ENCODE results near the gene ZDBF2.
"Not testable (repeated sequence)": the region's sequence is repeated elsewhere in the genome, so short reads cannot be mapped to it uniquely, and the experiment has no call there.

The ZDBF2 gene

DNA sequence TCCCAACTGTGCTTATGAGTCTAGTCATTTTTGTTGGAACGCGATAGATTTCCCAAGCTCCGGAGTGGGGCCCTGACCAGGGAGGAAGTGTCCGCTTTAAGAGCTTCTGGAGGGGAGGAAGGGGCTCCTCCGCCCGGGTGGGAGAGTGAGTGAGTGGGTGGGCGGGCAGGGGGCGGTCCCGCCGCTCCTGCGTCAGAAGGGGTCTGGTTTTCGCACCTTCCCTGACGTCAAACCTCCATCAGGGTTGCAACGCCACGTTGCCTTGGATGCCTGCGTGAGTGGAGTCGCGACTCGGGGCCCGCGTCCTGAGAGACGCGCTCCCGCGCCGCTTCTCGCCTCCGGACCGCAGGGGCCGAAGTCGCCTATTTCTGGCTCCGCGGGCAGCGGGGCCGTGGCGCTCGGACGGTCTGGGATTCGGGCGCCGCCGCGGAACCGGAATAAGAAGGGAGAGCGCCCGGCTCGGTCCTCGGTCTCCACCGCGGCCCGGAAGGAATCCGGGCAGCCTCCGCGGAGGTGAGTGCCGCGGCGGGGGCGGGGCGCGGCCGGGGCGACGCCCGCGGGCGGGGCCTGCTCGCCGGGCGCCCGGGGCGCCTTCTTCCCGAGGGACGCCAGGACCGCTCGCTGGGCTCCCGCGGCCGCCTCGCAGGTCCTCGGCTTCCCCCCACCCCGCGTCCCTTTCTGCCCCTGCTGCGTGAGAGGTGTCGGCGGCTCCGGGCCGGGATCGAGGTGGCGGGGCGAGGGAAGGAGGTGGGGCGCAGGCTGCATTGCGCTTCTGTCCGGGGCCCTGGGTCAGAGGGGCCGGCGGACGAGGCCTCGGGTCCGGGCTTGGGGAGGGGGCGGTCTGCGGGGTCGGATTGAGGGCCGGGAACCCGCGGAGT lies at the start of gene ZDBF2:
TSS of gene ZDBF2 (plus strand) at position 230 of the 878 bp plus-strand sequence. CDS start 7,187 bp downstream, outside the sequence.
- DNase-seq: peak; percentile 3

DNA sequence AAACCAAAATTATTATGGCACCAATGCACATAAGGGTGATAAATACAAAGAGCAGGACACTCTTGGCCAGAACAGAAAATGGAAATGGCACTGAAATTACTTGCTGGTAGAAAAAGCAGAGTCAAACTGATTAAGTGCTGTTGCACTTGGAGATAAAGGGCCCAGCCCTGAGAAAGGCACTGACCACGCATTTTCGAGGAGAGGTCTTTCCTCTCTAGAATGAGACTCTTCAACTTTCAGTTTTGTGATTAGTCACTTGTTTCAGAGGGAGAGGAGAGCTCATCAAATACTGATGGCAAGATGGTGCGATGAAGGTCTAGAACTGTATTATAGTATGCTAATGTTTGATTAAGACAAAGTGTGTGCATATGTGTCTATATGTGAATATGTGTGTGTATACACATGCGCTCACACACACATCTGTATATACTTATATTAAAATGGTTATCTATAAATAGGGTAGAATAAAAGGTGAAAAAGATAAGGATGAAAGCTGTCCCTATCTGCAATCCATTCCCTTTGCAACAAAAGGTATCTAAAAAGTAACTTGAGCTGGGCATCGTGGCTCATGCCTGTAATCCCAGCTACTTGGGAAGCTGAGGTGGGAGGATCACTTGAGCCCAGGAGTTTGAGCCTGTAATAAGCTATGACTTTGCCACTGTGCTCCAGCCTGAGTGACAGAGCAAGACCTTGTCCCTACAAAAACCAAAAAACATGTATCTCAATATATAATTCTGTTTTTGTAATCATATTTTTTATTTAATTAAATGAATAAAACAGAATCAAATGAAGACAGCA lies 48.8 kb upstream of the ZDBF2 start:
- DNase-seq: no peak

DNA sequence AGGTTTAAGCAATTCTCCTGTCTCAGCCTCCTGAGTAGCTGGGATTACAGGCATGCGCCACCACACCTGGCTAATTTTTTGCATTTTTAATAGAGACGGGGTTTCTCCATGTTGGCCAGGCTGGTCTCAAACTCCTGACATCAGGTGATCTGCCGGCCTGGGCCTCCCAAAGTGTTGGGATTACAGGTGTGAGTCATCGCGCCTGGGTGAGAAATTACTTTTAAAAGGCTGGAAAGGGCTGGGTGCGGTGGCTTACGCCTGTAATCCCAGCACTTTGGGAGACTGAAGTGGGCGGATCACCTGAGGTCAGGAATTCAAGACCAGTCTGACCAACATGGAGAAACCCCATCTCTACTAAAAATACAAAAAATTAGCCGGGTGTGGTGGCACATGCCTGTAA lies 45.8 kb upstream of the ZDBF2 start:
- DNase-seq: not testable (repeated sequence)

DNA sequence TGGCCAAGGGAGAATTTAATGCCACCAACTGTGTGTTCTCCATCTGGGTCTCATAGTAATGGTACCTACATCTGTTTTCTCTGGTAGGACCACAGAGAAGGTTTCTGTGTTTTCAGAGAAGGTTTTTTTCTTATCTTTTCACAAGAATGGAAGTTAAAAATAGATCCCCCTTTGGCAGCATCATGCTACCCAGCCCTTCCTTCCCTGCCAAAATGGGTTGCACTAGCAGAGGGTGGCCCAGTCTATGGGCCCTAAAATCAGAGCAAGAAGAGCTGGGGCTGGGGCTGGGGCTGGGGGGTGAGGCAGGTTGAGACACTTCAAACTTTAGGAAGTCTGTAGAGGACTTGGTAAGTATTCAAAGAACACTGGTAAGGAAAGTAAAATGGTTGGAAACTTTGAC lies 44.8 kb upstream of the ZDBF2 start:
- DNase-seq: no peak

DNA sequence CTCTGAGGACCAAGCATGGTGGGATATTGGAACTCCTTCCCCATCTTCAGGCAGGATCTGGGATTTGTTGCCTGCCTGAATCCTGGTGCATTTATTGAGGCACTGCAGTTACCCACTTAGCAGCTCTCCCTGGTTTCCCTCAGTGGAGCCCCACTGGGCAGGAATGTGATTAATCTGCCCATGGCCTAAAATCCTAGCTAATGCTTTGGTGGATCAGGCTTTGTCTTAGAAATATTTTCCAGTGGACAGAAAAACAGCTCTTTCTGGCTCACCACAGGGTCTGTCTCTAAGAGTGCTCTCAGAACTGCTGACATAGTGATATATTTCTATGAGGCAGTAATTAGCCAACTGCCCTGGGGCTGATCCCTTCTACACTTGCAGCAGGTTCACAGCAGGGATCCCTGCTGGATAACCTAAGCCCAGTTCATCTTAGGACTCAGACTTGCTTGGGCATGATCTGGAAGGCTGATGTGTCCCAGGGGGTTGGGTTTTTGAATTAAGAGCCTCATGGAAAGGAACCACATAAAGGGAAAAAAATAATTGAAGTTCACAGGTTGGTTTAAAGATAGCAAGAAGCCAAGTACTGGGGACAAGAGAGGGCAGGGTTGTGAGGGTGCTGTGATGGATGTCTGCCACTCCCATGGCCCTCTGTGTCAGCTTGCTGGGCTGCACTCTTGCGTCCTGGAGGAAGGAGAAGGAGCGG lies 44.3 kb upstream of the ZDBF2 start:
- DNase-seq: no peak

DNA sequence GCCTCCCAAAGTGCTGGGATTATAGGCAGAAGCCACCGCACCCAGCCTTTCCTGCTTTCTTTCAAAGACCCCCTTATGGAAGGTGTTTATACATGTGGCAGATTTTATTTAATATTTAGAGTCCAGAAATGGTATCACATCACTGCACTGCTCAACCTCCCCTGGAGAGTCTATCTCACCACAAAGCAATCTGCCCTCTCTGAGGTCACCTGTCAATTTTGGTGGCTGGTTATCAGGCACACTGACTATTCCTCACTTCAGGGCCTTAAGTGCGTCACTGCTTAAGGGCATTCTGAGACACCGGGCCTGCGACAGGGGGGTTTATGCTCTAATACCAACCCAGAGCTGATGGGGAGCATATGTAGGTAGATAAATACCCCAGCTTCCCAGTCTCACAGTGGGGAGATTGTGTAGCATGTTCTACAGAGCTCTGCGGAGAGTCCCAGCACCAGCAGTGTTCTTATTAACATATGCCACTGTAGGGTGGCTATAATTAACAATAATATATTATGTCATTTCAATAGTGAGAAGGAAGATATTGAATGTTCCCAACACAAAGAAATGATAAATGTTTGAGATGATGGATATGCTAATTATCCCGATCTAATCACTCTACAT lies 42.7 kb upstream of the ZDBF2 start:
- DNase-seq: no peak

DNA sequence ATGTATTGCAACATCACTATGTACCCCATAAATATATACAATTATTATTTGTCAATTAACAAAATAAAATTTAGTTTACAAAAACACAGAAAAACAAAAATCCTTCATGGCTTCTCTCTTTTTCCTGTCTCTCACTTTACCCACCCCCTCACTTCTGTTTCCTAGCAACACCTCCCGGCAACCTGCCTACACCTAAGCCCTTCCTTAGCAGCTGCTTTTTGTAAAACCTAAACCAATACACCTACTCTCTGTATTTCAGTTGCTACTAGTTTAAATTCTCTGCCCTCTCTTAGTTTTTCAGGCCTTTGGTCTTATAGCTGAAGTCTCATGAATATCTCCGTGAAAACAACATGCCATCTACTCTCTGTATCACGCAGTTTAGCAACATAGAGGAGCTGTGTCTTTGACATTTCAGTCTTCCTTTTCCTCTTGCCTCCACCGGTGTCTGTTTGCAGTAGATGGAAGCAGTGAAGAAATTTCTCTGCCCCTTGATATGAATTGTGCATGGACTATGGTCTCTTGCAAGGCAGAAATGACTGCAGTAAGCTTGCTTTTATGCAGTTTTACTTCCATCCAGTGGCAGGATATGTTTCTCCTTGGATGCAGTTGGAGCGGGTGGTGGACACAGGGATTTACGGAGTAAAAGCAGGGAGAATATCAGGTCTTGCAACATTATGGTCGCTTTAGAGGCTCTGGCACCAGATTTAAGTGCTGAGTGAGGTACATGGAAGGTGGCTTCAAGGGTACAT lies 42.0 kb upstream of the ZDBF2 start:
- no peak for DNase-seq

DNA sequence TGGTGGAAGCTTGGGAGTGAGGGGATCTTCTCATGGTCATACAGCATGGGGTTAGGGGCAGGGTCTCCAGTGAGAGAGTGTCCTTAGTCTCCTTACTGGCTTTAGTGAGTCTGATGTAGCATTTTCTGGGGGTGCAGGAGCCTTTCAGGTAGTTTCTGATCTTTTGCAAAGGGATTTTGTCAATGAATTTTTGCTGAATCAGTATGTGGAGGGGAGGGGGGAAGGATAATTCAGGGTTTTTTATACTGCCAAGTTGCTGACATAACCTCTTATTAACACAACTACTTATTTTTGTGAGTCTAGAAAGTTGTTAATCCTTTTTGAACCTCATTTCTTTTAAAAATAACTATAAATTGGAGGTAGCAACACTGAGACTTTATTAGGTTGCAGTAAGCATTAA lies 35.3 kb upstream of the ZDBF2 start:
- DNase-seq: no peak

DNA sequence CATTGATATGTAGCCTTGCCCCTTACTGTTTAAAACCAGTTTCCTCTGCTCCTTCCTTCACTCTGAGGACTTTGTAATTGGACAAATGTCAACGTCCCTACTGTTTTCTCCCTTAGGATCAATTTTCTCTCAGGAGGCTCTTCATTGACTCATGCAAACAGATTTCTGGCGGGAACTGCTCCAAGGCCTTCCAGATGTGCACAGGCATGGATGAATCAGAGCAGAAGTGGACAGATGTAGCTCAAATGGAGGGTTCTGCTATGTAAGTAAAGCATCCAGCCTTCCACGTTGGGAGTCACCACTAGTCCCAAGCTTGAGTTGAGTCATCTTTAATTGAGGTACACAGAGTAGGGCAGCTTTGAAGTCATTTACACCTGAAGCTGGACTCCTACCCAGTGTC lies 34.1 kb upstream of the ZDBF2 start:
- DNase-seq: no peak

DNA sequence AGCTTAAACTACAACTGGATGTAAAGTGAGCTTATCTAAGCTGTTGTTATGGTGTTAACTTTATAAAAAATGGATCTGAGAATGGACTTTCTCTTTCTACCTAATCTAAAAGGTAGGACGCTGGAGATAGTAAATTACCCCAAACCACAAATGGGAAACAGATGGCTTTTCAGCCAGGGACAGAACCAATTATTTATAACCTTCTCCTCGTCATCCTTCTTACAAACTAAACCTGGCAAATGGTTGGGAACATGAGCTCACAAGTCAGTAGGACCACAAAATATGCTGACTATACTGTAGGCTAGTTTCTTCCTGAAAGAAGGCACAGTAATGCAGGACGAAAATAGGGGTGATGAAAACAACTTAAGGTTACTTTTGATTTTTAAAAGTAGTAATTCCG lies 32.7 kb upstream of the ZDBF2 start:
- no peak for DNase-seq

DNA sequence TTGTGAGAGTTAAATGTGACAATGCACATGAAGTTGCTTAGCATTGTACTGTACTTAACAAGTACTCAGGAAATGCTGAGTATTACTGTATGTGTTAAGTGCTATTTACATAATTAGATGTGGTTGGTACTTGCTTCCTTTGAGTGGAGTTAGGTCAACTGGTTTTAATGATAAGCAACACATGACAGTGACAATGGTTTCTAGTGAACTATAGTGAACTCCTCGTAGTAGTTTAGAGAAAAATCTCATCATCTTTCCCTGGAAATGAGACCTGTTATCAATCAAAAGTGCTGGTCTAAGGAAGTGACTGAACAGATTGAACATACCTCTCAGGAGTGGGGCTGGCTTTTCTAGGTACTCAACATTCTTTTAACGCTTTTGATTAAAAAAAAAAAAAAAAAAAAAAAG lies 29.2 kb upstream of the ZDBF2 start:
- no peak for DNase-seq

DNA sequence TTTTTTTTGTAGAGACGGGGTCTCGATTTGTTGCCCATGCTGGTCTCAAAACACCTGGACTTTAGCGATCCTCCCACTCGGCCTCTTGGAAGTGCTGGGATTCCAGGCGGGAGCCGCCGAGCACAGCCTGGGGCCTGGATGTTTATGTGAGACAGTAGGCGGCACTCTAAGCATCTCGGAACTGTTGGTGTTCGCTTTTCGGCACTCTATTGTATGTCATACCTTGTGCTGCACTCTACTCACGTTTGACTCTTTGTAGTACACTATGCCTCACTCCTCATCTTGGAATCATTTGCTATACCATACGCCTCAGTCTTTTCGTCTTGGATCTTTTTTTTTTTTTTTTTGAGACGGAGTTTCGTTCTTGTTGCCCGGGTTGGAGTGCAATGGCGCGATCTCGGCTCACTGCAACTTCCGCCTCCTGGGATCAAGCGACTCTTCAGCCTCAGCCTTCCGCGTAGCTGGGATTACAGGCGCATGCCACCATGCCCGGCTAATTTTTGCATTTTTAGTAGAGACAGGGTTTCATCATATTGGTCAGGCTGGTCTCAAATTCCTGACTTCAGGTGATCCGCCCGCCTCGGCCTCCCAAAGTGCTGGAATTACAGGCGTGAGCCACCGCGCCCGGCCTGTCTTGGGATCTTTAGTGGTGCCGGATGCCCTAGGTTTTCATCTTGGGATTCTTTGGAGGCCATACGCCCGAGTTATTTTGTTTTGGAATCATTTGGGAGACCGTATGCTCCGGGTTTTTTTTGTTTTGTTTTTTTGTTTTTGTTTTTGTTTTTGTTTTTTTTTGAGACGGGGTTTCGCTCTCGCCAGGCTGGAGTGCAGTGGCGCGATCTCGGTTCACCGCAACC lies 24.2 kb upstream of the ZDBF2 start:
- no peak for DNase-seq

DNA sequence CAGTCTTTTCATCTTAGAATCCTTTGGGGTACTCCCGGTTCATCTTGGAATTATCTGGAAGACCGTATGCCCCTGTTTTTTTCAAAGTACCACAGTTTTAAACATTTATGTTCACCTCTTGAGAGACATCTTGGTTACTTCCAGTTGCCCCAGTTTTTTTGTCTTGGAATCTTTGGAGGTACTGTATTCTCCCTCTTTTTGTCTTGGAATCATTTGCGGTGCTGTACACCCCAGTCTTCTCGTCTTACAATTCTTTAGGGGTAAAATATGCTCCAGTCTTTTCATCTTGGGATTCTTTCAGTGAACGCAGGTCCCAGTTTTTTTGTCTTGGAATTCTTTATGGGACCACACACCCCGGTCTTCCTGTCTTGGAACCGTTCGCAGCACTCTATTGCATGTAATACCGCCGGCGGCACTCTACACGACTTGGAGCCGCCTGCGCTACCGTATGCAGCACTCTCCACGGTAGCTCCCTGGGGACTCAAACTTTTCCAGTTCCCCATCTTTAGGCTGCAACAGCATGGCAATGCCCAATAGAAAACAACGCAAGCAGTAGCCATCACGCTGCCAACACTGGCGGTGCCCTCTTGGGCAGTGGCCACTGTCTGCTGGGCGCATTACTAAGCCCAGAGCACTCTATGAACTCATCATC lies 21.2 kb upstream of the ZDBF2 start:
- DNase-seq: no peak

DNA sequence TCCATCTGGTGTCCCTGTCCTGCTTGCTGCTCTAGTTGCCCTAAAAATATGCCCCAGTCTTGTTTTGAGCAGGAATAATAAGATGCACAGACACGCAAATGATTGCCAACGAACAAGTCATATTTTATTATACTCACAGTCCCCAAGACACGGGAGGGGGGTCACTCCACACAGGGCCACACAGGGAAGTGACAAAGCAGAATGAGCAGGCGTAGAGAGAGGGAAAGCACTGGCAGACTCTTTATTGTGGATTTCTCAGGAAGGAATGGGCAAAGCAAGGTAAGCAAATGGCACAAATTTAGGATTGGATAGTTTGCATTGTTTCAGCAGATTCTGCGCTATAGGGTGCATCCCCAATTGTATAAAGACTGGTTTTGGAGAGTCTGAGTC lies 20.7 kb upstream of the ZDBF2 start:
- no peak for DNase-seq

DNA sequence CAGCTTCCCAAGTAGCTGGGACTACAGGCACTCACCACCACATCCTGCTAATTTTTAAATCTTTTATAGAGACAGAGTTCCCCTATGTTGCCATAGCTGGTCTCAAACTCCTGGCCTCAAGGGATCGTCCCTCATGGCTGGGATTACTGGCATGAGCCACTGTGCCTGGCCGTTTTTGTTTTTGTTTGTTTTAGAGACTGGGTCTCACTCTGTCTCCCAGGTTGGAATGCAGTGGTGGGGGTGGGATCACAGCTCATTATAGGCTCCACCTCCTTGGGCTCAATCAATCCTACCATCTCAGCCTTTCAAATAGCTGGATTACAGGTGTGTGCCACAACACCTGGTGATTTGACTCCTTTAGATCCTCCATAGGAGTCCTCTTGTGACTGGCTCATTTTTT lies 19.5 kb upstream of the ZDBF2 start:
- no peak for DNase-seq

DNA sequence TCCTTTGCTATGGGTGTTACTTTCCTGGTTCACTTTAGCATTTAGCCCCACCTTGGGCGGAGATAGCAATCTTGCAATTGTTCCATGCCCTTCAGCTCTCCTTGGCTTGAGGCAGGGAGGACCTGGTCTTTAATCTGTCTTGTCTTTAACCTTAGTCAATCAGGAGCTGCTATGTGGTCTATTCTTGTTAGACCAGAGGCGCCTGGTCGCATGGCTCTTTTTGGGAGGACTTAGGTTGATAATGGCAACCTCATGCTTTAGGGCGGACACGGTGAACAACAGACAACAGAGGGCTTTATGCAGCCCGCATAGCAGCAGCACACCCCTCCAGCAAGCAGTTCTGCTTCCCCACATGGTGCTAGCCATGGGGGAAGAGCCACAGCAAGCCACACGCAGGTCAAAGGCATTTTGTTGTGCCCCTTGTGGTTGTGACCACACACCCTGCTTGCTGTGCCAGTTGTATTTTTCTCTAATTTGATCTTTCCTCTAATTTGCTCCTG lies 17.7 kb upstream of the ZDBF2 start:
- DNase-seq: no peak

DNA sequence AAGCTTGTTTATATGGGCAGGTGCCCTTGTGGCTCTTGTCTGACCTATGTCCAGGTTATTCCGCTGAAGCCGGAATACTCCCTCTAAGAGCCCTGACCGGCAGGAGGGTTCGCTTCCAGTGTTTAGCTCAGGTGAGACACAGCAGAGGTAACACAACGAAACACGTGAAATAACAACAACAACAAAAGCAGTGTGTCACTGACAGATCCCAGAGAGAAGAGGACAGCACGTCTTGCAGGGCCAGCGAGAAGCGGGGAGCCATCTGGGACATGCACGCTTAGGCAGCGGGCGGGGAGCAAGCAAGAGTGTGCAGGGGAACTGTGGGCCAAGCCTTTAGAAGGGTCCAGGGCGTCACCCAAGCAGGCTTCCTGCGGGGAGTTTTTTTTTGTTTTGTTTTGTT lies 17.1 kb upstream of the ZDBF2 start:
- DNase-seq: no peak

DNA sequence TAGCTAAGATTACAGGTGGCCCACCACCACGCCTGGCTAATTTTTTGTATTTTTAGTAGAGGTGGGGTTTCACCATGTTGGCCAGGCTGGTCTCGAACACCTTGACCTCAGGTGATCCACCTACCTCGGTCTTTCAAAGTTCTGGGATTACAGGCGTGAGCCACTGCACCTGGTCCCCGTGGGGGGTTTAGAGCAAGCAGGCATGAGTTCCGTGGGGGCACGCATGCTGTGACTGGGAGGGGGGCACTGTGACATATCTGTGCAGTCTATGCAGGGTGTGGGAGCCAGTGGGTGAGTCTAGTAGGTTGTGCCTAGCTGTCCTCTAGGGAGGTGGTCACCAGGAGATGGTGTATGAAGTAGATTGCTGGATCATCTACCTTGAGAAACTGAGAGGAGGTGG lies 16.6 kb upstream of the ZDBF2 start:
- no peak for DNase-seq

DNA sequence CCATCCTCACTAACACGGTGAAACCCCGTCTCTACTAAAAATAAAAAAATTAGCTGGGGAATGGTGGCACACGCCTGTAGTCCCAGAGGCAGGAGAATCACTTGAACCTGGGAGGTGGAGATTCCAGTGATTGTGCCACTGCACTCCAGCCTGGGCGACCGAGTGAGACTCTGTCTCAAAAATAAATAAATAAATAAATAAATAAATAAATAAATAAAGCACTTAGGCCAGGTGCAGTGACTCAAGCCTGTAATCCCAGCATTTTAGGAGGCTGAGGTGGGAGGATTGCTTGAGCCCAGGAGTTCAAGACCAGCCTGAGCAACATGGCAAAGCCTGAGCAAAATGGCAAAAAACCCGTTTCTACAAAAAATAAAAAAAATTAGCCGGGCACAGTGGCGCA lies 15.8 kb upstream of the ZDBF2 start:
- DNase-seq: not testable (repeated sequence)

DNA sequence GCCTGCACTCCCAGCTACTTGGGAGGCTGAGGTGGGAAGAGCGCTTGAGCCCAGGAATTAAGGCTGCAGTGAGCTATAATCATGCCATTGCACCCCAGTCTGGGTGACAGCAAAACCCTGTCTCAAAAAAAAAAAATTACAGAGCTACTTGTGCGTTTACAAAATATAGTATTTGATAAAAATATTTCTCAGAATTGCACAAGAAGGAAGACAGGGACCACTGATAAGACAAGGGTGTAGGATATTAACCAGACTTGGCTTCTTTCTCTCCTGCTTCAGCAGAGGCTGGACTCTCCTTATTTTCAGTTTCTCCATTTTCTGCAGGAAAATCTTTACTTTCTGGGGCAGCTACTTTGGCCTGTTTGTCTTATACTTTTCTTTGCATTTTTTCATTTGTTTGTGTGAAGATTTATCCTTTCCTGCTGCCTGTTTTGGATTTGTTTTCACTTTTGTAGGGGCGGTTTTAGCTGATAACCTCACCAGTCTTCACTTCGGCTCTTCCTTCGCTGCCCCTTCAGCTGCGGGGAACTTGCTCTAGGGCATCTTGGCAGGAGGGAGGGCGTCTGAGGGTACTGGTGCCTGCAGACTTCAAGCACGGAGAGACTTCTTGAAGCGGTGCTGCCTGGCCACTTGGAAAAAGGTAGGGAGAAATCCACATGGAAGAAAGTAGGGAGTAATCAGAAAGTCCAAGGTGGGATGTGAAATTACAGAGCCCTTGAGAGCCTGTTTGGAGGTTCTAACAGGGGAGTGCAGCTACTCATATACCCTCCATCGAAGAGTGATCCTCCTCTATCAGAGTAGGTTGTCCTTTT lies 14.9 kb upstream of the ZDBF2 start:
- no peak for DNase-seq

Data from GOT3 (cell line).